ENCODE data around the gene ZNF609.

ZNF609 gene

DNA sequence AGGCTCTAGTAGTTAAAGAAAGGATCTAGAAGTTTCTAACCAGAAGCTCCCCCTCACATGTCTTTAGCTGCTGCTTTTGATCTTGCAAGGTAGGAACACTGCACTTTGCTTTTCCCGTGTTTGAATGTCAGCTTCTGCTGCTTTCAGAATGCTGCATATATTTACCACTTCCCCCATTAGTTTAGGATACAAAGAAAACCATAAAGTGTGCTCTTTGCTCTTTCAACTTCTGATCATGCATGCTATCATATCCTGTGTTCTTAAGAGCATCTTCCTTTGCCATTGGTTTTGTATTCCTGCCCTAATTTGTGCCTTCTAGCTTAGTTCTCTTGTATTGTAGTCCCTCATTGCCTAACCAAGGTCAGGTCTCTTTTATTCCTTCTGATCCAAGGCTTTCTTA lies 43.3 kb downstream of the ZNF609 start:
- peaks cover 16 to 21% of the 10 kb centered on the region in 2 experiments for H3K4me1 ChIP-seq (ENCODE audit: control insufficient read depth in 1 of 2, insufficient read depth in 1 of 2, low read depth in 1 of 2, low read length in 1 of 2)
- no peaks in the 10 kb centered on the region for H3K9me3 ChIP-seq
- TF ChIP-seq, protein P1, sequence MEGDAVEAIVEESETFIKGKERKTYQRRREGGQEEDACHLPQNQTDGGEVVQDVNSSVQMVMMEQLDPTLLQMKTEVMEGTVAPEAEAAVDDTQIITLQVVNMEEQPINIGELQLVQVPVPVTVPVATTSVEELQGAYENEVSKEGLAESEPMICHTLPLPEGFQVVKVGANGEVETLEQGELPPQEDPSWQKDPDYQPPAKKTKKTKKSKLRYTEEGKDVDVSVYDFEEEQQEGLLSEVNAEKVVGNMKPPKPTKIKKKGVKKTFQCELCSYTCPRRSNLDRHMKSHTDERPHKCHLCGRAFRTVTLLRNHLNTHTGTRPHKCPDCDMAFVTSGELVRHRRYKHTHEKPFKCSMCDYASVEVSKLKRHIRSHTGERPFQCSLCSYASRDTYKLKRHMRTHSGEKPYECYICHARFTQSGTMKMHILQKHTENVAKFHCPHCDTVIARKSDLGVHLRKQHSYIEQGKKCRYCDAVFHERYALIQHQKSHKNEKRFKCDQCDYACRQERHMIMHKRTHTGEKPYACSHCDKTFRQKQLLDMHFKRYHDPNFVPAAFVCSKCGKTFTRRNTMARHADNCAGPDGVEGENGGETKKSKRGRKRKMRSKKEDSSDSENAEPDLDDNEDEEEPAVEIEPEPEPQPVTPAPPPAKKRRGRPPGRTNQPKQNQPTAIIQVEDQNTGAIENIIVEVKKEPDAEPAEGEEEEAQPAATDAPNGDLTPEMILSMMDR (IDR thresholded peaks at IDR 0.05): no peak
- peak overlapping the region; percentile 51 for H3K27ac ChIP-seq
- H3K36me3 ChIP-seq: peaks cover 16% of the 10 kb centered on the region
- H3K4me3 ChIP-seq (ENCODE audit: low read depth in 1 of 2, low read length in 1 of 2): no peak overlapping the region
- H3K27me3 ChIP-seq: no peaks in the 10 kb centered on the region

DNA sequence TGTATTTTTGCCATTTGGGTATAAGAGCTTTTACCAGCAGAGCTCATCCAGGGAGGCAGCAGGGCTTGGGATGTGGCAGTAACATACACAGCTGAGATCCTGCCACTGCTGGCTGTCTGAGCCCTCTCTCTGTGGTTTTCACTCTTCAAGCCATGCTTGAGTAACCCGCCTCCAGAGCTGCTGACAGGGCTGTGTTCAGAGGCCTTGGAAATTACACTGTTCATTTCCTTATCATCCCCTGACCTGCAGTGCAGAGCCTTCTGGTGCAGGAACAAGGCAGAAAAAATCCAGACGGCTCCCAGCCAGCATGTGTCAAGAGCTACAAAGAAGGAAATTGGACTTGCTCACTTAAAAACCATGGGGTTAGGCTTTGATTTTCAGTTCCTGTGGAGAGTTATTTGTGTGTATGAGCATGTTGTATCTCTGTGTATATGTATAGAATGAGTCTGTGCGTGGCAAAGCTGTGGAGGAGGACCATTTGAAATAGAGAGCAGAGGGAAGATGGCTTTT lies 47.0 kb downstream of the ZNF609 start:
- no peaks in the 10 kb centered on the region for H3K9me3 ChIP-seq
- H3K4me1 ChIP-seq (ENCODE audit: control insufficient read depth in 1 of 2, insufficient read depth in 1 of 2, low read depth in 1 of 2, low read length in 1 of 2): peaks cover 16 to 19% of the 10 kb centered on the region in 2 experiments
- no peak overlapping the region for H3K27ac ChIP-seq
- H3K36me3 ChIP-seq: no peaks in the 10 kb centered on the region
- H3K4me3 ChIP-seq (ENCODE audit: low read depth in 1 of 2, low read length in 1 of 2): no peak overlapping the region
- TF ChIP-seq, protein P1 (IDR thresholded peaks at IDR 0.05): no peak
- no peaks in the 10 kb centered on the region for H3K27me3 ChIP-seq

DNA sequence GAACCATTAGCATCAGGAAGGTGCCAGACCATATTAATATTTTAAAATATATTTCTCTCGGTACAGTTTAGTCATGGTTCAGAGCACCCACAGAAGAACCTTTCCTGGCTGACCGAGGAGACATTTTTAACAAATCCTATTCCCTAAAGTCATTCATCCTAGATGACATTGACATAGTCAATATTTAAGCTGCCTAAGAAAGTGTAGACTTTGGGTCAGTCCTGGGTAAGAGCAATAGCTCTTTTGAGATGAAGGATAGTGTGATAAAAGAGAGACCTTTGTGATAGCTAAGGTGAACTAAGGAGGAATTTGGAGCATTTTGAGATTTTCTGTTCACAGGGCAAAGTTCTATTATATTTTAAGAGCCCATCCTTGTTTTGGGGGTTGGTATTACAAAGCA lies 47.5 kb downstream of the ZNF609 start:
- no peaks in the 10 kb centered on the region for H3K36me3 ChIP-seq
- no peaks in the 10 kb centered on the region for H3K9me3 ChIP-seq
- H3K27ac ChIP-seq: no peak overlapping the region
- TF ChIP-seq, protein P1 (IDR thresholded peaks at IDR 0.05): no peak
- H3K4me3 ChIP-seq (ENCODE audit: low read depth in 1 of 2, low read length in 1 of 2): no peak overlapping the region
- peaks cover 11 to 14% of the 10 kb centered on the region in 2 experiments for H3K4me1 ChIP-seq (ENCODE audit: control insufficient read depth in 1 of 2, insufficient read depth in 1 of 2, low read depth in 1 of 2, low read length in 1 of 2)
- no peaks in the 10 kb centered on the region for H3K27me3 ChIP-seq

DNA sequence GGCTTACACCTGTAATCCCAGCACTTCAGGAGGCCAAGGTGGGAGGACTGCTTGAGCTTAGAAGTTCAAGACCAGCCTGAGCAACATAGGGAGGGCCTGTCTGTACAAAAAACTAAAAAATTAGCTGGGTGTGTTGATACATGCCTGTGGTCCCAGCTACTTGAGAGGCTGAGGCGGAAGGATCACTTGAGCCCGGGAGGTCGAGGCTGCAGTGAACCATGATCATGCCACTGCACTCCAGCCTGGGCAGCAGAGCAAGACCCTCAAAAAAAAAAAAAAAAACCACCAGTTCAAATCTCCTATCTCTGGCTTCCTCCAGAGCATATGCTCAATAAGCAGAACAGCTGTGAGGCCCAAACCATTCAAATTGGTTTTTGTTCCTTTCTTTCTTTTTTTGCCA lies 53.4 kb downstream of the ZNF609 start:
- H3K27me3 ChIP-seq: no peaks in the 10 kb centered on the region
- TF ChIP-seq, protein P1 (IDR thresholded peaks at IDR 0.05): no peak
- no peak overlapping the region for H3K4me3 ChIP-seq (ENCODE audit: low read depth in 1 of 2, low read length in 1 of 2)
- no peaks in the 10 kb centered on the region for H3K9me3 ChIP-seq
- no peaks in the 10 kb centered on the region for H3K4me1 ChIP-seq (ENCODE audit: control insufficient read depth in 1 of 2, insufficient read depth in 1 of 2, low read depth in 1 of 2, low read length in 1 of 2)
- no peak overlapping the region for H3K27ac ChIP-seq
- H3K36me3 ChIP-seq: no peaks in the 10 kb centered on the region

DNA sequence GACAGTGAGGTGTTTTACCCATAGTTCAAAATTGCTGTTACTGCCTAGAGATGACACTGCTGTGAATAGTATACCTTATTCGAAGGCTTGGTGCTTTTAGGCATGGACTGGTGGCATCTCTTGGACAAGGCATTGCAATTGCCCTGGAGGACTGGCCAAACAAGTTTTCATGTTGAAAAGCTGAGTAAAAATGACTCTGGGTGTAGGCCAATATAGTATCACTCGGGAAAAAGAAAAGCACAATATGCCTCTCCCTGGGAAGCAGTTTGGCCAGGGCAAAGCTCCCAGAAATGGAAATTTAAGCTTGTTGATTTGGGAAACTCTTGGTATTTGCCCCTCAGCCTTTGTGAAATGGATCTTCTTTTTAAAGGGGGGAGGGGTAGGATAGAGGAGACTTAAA lies 54.8 kb downstream of the ZNF609 start:
- Histone ChIP-seq H3K27me3 (no peaks in the 10 kb centered on the region), H3K4me3 (ENCODE audit: low read depth in 1 of 2, low read length in 1 of 2) (no peak overlapping the region), H3K4me1 (ENCODE audit: control insufficient read depth in 1 of 2, insufficient read depth in 1 of 2, low read depth in 1 of 2, low read length in 1 of 2) (no peaks in the 10 kb centered on the region), H3K36me3 (no peaks in the 10 kb centered on the region), H3K27ac (no peak overlapping the region), H3K9me3 (no peaks in the 10 kb centered on the region)
- TF ChIP-seq, protein P1 (IDR thresholded peaks at IDR 0.05): no peak

DNA sequence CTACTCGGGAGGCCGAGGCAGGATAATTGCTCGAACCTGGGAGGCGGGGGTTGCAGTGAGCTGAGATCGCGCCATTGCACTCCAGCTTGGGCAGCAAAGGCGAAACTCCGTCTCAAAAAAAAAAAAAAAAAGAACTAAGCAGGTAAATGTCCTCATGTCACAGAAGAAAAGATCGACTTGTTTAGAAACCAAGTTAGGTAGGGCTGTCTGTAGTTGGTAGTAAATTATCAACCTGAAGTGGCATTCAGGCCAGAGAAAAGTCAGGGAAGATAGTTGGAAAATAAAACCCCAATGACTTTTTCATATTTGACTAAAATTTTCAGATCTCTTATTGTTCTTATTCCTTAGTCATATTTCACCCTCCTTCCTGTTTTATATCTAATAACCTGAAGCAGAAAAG lies 55.4 kb downstream of the ZNF609 start:
- Histone ChIP-seq H3K4me3 (ENCODE audit: low read depth in 1 of 2, low read length in 1 of 2) (no peak overlapping the region), H3K36me3 (no peaks in the 10 kb centered on the region), H3K9me3 (no peaks in the 10 kb centered on the region), H3K4me1 (ENCODE audit: control insufficient read depth in 1 of 2, insufficient read depth in 1 of 2, low read depth in 1 of 2, low read length in 1 of 2) (no peaks in the 10 kb centered on the region), H3K27me3 (no peaks in the 10 kb centered on the region), H3K27ac (no peak overlapping the region)
- TF ChIP-seq, protein P1 (IDR thresholded peaks at IDR 0.05): no peak
